ENCODE data around the gene ATP5ME. TPM values are rescaled to one million over a fixed set of nuclear protein-coding genes. Genes with fewer than 3 reads are reported as not detected.
"Not testable (repeated sequence)": the region's sequence is repeated elsewhere in the genome, so short reads cannot be mapped to it uniquely, and the experiment has no call there.

ATP5ME gene
- total RNA-seq, 1 experiment from 2014 or later: 272 TPM

GRCh38 chr4:656436-657337 is 17.4 kb downstream of the ATP5ME start:
- DNase-seq (ENCODE audit: low spot score): no peak

GRCh38 chr4:655464-656151 is 18.5 kb downstream of the ATP5ME start:
- DNase-seq (ENCODE audit: low spot score): no peak

GRCh38 chr4:654871-655463 is 19.1 kb downstream of the ATP5ME start:
- no peak for DNase-seq (ENCODE audit: low spot score)

GRCh38 chr4:654503-654845 is 19.6 kb downstream of the ATP5ME start:
- no peak for DNase-seq (ENCODE audit: low spot score)

- DNase-seq (ENCODE audit: low spot score): no peak
Measured at GRCh38 chr4:653831-654502, 20.1 kb downstream of the ATP5ME start.

GRCh38 chr4:653080-653821 is 20.8 kb downstream of the ATP5ME start:
- no peak for DNase-seq (ENCODE audit: low spot score)

GRCh38 chr4:651884-652642 is 22.0 kb downstream of the ATP5ME start:
- DNase-seq (ENCODE audit: low spot score): no peak

- no peak for DNase-seq (ENCODE audit: low spot score)
Measured at GRCh38 chr4:650951-651883, 22.9 kb downstream of the ATP5ME start.

GRCh38 chr4:650461-650860 is 23.6 kb downstream of the ATP5ME start:
- no peak for DNase-seq (ENCODE audit: low spot score)

GRCh38 chr4:649751-650310 is 24.2 kb downstream of the ATP5ME start:
- no peak for DNase-seq (ENCODE audit: low spot score)

- no peak for DNase-seq (ENCODE audit: low spot score)
Measured at GRCh38 chr4:649293-649625, 24.8 kb downstream of the ATP5ME start.

GRCh38 chr4:648579-649292 is 25.3 kb downstream of the ATP5ME start:
- DNase-seq (ENCODE audit: low spot score): no peak

- no peak for DNase-seq (ENCODE audit: low spot score)
Measured at GRCh38 chr4:647481-647880, 26.6 kb downstream of the ATP5ME start.

GRCh38 chr4:646460-646859 is 27.6 kb downstream of the ATP5ME start:
- no peak for DNase-seq (ENCODE audit: low spot score)

GRCh38 chr4:642366-642765 is 31.7 kb downstream of the ATP5ME start:
- DNase-seq (ENCODE audit: low spot score): not testable (repeated sequence)

- DNase-seq (ENCODE audit: low spot score): no peak
Measured at GRCh38 chr4:637536-638280, 36.4 kb downstream of the ATP5ME start.

GRCh38 chr4:636628-637159 is 37.4 kb downstream of the ATP5ME start:
- DNase-seq (ENCODE audit: low spot score): no peak
